Chondrocyte (in vitro differentiated cells): ENCODE data around the gene KCNN2. TPM values are rescaled to one million over a fixed set of nuclear protein-coding genes. Genes with fewer than 3 reads are reported as not detected.

ENCODE experiments used
- DNase-seq: peaks from one replicate; pipeline ENCODE4 v3.0.0; 2021; ENCODE audit warnings: mixed read lengths, low spot score
- H3K27ac Mint-ChIP-seq: one replicate; pipeline ENCODE4 v1.8.0; 2021; ENCODE audit warnings: mild to moderate bottlenecking, moderate library complexity, mixed read lengths; ENCODE audit not compliant: unreplicated experiment
- H3K27me3 Mint-ChIP-seq: 2 replicates; pipeline ENCODE4 v1.8.0; 2021; ENCODE audit warnings: low read depth, mixed read lengths
- H3K36me3 Mint-ChIP-seq: 2 replicates; pipeline ENCODE4 v1.8.0; 2021; ENCODE audit warnings: low read depth, mixed read lengths
- H3K4me1 Mint-ChIP-seq: 2 replicates; pipeline ENCODE4 v1.8.0; 2021; ENCODE audit warnings: low read depth, mild to moderate bottlenecking, mixed read lengths
- H3K4me3 Mint-ChIP-seq: one replicate; pipeline ENCODE4 v1.8.0; 2021; ENCODE audit warnings: mild to moderate bottlenecking, moderate library complexity, mixed read lengths; ENCODE audit not compliant: unreplicated experiment
- H3K9me3 Mint-ChIP-seq: 2 replicates; pipeline ENCODE4 v1.8.0; 2021; ENCODE audit warnings: low read depth, mixed read lengths
- CTCF ChIP-seq: fragments of 200-600 bp; sonication (generic); IDR thresholded peaks from 2 replicates; pipeline ENCODE4 v1.5.0; 2021; ENCODE audit warnings: antibody characterized with exemption, mild to moderate bottlenecking, moderate library complexity
- total RNA-seq: library from RNA; stranded (reverse); gene quantifications from 3 replicates; pipeline ENCODE4 v1.2.1, GENCODE V29; 2021

Gene KCNN2
- total RNA-seq, 1 donor from 2014 or later: not detected

GRCh38 chr5:114450437-114450836, 88.6 kb downstream of the KCNN2 start:
- Mint-ChIP-seq H3K27ac (peak overlapping the region; percentile 19), H3K9me3 (no peaks in the 10 kb centered on the region), H3K4me1 (peaks cover 13% of the 10 kb centered on the region), H3K36me3 (no peaks in the 10 kb centered on the region), H3K27me3 (peaks cover 45% of the 10 kb centered on the region), H3K4me3 (no peak overlapping the region)
- DNase-seq: no peak
- no peak for TF ChIP-seq CTCF

- Mint-ChIP-seq H3K4me3 (no peak overlapping the region), H3K4me1 (no peaks in the 10 kb centered on the region), H3K27ac (no peak overlapping the region), H3K36me3 (no peaks in the 10 kb centered on the region), H3K9me3 (no peaks in the 10 kb centered on the region), H3K27me3 (peaks cover 48% of the 10 kb centered on the region)
- TF ChIP-seq CTCF: no peak
- no peak for DNase-seq
These were observed 96.9 kb downstream of the KCNN2 start for GRCh38 chr5:114458726-114459125.

- Mint-ChIP-seq H3K36me3 (no peaks in the 10 kb centered on the region), H3K4me1 (no peaks in the 10 kb centered on the region), H3K27ac (no peak overlapping the region), H3K4me3 (no peak overlapping the region), H3K27me3 (peaks cover 11% of the 10 kb centered on the region), H3K9me3 (no peaks in the 10 kb centered on the region)
- DNase-seq: no peak
- no peak for TF ChIP-seq CTCF
These were observed 105.3 kb downstream of the KCNN2 start for GRCh38 chr5:114467171-114467570.

- DNase-seq: no peak
- peaks cover 7% of the 10 kb centered on the region for H3K27me3 Mint-ChIP-seq
- H3K4me1 Mint-ChIP-seq: no peaks in the 10 kb centered on the region
- no peaks in the 10 kb centered on the region for H3K36me3 Mint-ChIP-seq
- no peak for TF ChIP-seq CTCF
- H3K4me3 Mint-ChIP-seq: no peak overlapping the region
- H3K27ac Mint-ChIP-seq: no peak overlapping the region
- no peaks in the 10 kb centered on the region for H3K9me3 Mint-ChIP-seq
These were observed 105.9 kb downstream of the KCNN2 start for GRCh38 chr5:114467729-114468128.

GRCh38 chr5:114469372-114469771, 107.5 kb downstream of the KCNN2 start:
- H3K27me3 Mint-ChIP-seq: peaks cover 7% of the 10 kb centered on the region
- no peak overlapping the region for H3K4me3 Mint-ChIP-seq
- no peak for DNase-seq
- no peak for TF ChIP-seq CTCF
- H3K36me3 Mint-ChIP-seq: no peaks in the 10 kb centered on the region
- no peaks in the 10 kb centered on the region for H3K4me1 Mint-ChIP-seq
- H3K9me3 Mint-ChIP-seq: no peaks in the 10 kb centered on the region
- H3K27ac Mint-ChIP-seq: no peak overlapping the region
